CD4-positive, alpha-beta T cell treated with Interleukin-6 at 100 ng/mL for 8 hours (primary cell): ENCODE results near the gene SHPK.
A peak's percentile ranks its signal among the peaks of the same experiment; 100 is the strongest.

Source experiments
- DNase-seq: peaks from one replicate; pipeline ENCODE4 v3.0.0-alpha.2; 2020; ENCODE audit warnings: mixed read lengths, low spot score

The SHPK gene

GRCh38 chr17:3636154-3636907, at the start of gene SHPK, which contains the start of gene CTNS:
TSS of gene SHPK (minus strand) at chr17:3636250. CDS start at chr17:3636219, 31 bp downstream.
TSS of gene CTNS (plus strand) at chr17:3636760. CDS start at chr17:3640207, 3,447 bp downstream.
- peak; percentile 94 for DNase-seq

- DNase-seq: no peak
Measured at GRCh38 chr17:3685174-3685573, 49.1 kb upstream of the SHPK start.

GRCh38 chr17:3683054-3683511, 47.0 kb upstream of the SHPK start:
- DNase-seq: peak; percentile 52

GRCh38 chr17:3682033-3682432, 46.0 kb upstream of the SHPK start:
- DNase-seq: no peak

GRCh38 chr17:3681565-3681964, 45.5 kb upstream of the SHPK start:
- DNase-seq: no peak

GRCh38 chr17:3681057-3681456, 45.0 kb upstream of the SHPK start:
- no peak for DNase-seq

- DNase-seq: no peak
Measured at GRCh38 chr17:3679531-3680126, 43.6 kb upstream of the SHPK start.

GRCh38 chr17:3678821-3679530, 42.9 kb upstream of the SHPK start:
- DNase-seq: no peak

GRCh38 chr17:3678095-3678820, 42.2 kb upstream of the SHPK start:
- DNase-seq: no peak

- DNase-seq: no peak
Measured at GRCh38 chr17:3675886-3676285, 39.8 kb upstream of the SHPK start.

- no peak for DNase-seq
Measured at GRCh38 chr17:3672571-3672970, 36.5 kb upstream of the SHPK start.

- DNase-seq: no peak
Measured at GRCh38 chr17:3669548-3669947, 33.5 kb upstream of the SHPK start.

- no peak for DNase-seq
Measured at GRCh38 chr17:3669085-3669347, 33.0 kb upstream of the SHPK start.

GRCh38 chr17:3668279-3669084, 32.4 kb upstream of the SHPK start, which contains the start of the genes EMC6 and TAX1BP3:
TSS of gene EMC6 (plus strand) at chr17:3668812. CDS start at chr17:3669147, 335 bp downstream.
TSS of gene TAX1BP3 (minus strand) at chr17:3668578. CDS start at chr17:3668526, 52 bp downstream.
- DNase-seq: peak; percentile 97

GRCh38 chr17:3667366-3668278, 31.6 kb upstream of the SHPK start:
- DNase-seq: no peak

- DNase-seq: no peak
Measured at GRCh38 chr17:3666516-3666915, 30.5 kb upstream of the SHPK start.

GRCh38 chr17:3665834-3666233, 29.8 kb upstream of the SHPK start:
- no peak for DNase-seq

- no peak for DNase-seq
Measured at GRCh38 chr17:3663102-3664011, 27.3 kb upstream of the SHPK start.

- no peak for DNase-seq
Measured at GRCh38 chr17:3660311-3660891, 24.4 kb upstream of the SHPK start.
